BLaER1 treated with 17β-estradiol and CSF1 and Interleukin-3, amounts not matched to agents 10 nM and 100 nM (cell line): ENCODE data around the gene PRMT3.
A peak's percentile ranks its signal among the peaks of the same experiment; 100 is the strongest.
"Not testable (repeated sequence)": the region's sequence is repeated elsewhere in the genome, so short reads cannot be mapped to it uniquely, and the experiment has no call there.

Experiments used
- H3K27ac ChIP-seq, 11 experiments: shearing (Covaris generic); formaldehyde crosslinking; 2 replicates each; pipeline ENCODE4 v1.8.1; 2022
- H3K27me3 ChIP-seq, 11 experiments: shearing (Covaris generic); formaldehyde crosslinking; 2 replicates each; pipeline ENCODE4 v1.8.1; 2022
- H3K36me3 ChIP-seq, 11 experiments: shearing (Covaris generic); formaldehyde crosslinking; 2 replicates each; pipeline ENCODE4 v1.8.1; 2022
- H3K4me1 ChIP-seq, 10 experiments: shearing (Covaris generic); formaldehyde crosslinking; 2 replicates each; pipeline ENCODE4 v1.8.1; 2022
- H3K4me2 ChIP-seq, 11 experiments: shearing (Covaris generic); formaldehyde crosslinking; 2 replicates each; pipeline ENCODE4 v1.8.1; 2022
- H3K4me3 ChIP-seq, 10 experiments: shearing (Covaris generic); formaldehyde crosslinking; 2 replicates each; pipeline ENCODE4 v1.8.1; 2022
- H3K9ac ChIP-seq, 11 experiments: shearing (Covaris generic); formaldehyde crosslinking; 2 replicates each; pipeline ENCODE4 v1.8.1; 2022
- H3K9me3 ChIP-seq, 11 experiments: shearing (Covaris generic); formaldehyde crosslinking; replicated peaks in 1 of 11; 2 replicates each; pipeline ENCODE4 v1.8.1; 2022
- H4K20me1 ChIP-seq, 11 experiments: shearing (Covaris generic); formaldehyde crosslinking; 2 replicates each; pipeline ENCODE4 v1.8.1; 2022
- Cebpa-rat ChIP-seq, 11 experiments: shearing (Covaris generic); IDR thresholded peaks; 2 replicates each; pipeline ENCODE4 v1.8.1; 2022

PRMT3 gene

GRCh38 chr11:20457934-20458680 lies 70.6 kb downstream of the PRMT3 start:
- Histone ChIP-seq H3K4me3 (no peak overlapping the region), H3K9ac (no peak overlapping the region), H3K4me1 (no peaks in the 10 kb centered on the region), H3K27ac (no peak overlapping the region), H3K36me3 (peaks cover 29 to 77% (median 48%) of the 10 kb centered on the region in 11 experiments), H3K4me2 (no peak overlapping the region), H4K20me1 (0 out of 22 replicates have a peak, but pooled peaks cover 0 to 4% (median 0%) of the 10 kb centered on the region in 11 experiments), H3K9me3 (no peaks in the 10 kb centered on the region), H3K27me3 (no peaks in the 10 kb centered on the region)
- TF ChIP-seq Cebpa-rat (IDR thresholded peaks at IDR 0.05): no peak

GRCh38 chr11:20458905-20459632 lies 71.6 kb downstream of the PRMT3 start:
- Histone ChIP-seq H3K9me3 (no peaks in the 10 kb centered on the region), H3K4me2 (no peak overlapping the region), H3K9ac (no peak overlapping the region), H3K4me1 (no peaks in the 10 kb centered on the region), H3K36me3 (peaks cover 20 to 77% (median 48%) of the 10 kb centered on the region in 11 experiments), H3K27me3 (no peaks in the 10 kb centered on the region), H3K4me3 (no peak overlapping the region), H4K20me1 (0 out of 22 replicates have a peak, but pooled peaks cover 0 to 4% (median 0%) of the 10 kb centered on the region in 11 experiments), H3K27ac (no peak overlapping the region)
- TF ChIP-seq Cebpa-rat (IDR thresholded peaks at IDR 0.05): no peak

GRCh38 chr11:20459865-20460264 lies 72.3 kb downstream of the PRMT3 start:
- Histone ChIP-seq H3K9ac (no peak overlapping the region), H3K9me3 (no peaks in the 10 kb centered on the region), H3K27ac (no peak overlapping the region), H3K4me3 (no peak overlapping the region), H3K4me2 (no peak overlapping the region), H3K4me1 (no peaks in the 10 kb centered on the region), H3K27me3 (no peaks in the 10 kb centered on the region), H4K20me1 (0 out of 22 replicates have a peak, but pooled peaks cover 0 to 4% (median 0%) of the 10 kb centered on the region in 11 experiments), H3K36me3 (peaks cover 24 to 77% (median 49%) of the 10 kb centered on the region in 11 experiments)
- no peak for TF ChIP-seq Cebpa-rat (IDR thresholded peaks at IDR 0.05)

- no peaks in the 10 kb centered on the region for H3K27me3 ChIP-seq
- no peak overlapping the region for H3K9ac ChIP-seq
- no peak overlapping the region for H3K4me2 ChIP-seq
- no peak overlapping the region for H3K27ac ChIP-seq
- peaks cover 29 to 90% (median 61%) of the 10 kb centered on the region in 11 experiments for H3K36me3 ChIP-seq
- H4K20me1 ChIP-seq: 0 out of 22 replicates have a peak, but pooled peaks cover 0 to 4% (median 0%) of the 10 kb centered on the region in 11 experiments
- TF ChIP-seq Cebpa-rat (IDR thresholded peaks at IDR 0.05): no peak
- H3K4me1 ChIP-seq: no peaks in the 10 kb centered on the region
- no peaks in the 10 kb centered on the region for H3K9me3 ChIP-seq
- no peak overlapping the region for H3K4me3 ChIP-seq
Measured at GRCh38 chr11:20464518-20464917, 77.0 kb downstream of the PRMT3 start.

GRCh38 chr11:20467487-20468185 lies 80.1 kb downstream of the PRMT3 start:
- H3K9ac ChIP-seq: no peak overlapping the region
- no peaks in the 10 kb centered on the region for H4K20me1 ChIP-seq
- no peak overlapping the region for H3K27ac ChIP-seq
- peaks cover 38 to 89% (median 67%) of the 10 kb centered on the region in 11 experiments for H3K36me3 ChIP-seq
- H3K9me3 ChIP-seq: peaks cover 7 to 12% (median 9%) of the 10 kb centered on the region in 11 experiments; a peak in 21 of 22 replicates
- no peaks in the 10 kb centered on the region for H3K27me3 ChIP-seq
- TF ChIP-seq Cebpa-rat (IDR thresholded peaks at IDR 0.05): no peak
- no peak overlapping the region for H3K4me2 ChIP-seq
- H3K4me1 ChIP-seq: no peaks in the 10 kb centered on the region
- H3K4me3 ChIP-seq: no peak overlapping the region

- Histone ChIP-seq H3K4me3 (no peak overlapping the region), H3K36me3 (peaks cover 40 to 82% (median 58%) of the 10 kb centered on the region in 11 experiments), H3K9ac (no peak overlapping the region), H3K9me3 (peaks cover 7 to 12% (median 9%) of the 10 kb centered on the region in 11 experiments; a peak in 21 of 22 replicates), H3K27me3 (no peaks in the 10 kb centered on the region), H3K4me1 (peaks cover 0 to 20% (median 4%) of the 10 kb centered on the region in 10 experiments; a peak in 11 of 20 replicates), H4K20me1 (peaks cover 0 to 10% (median 0%) of the 10 kb centered on the region in 11 experiments; a peak in 4 of 22 replicates), H3K4me2 (no peak overlapping the region), H3K27ac (no peak overlapping the region)
- TF ChIP-seq Cebpa-rat (IDR thresholded peaks at IDR 0.05): no peak
Measured at GRCh38 chr11:20470348-20470747, 82.8 kb downstream of the PRMT3 start.

GRCh38 chr11:20471929-20472328 lies 84.4 kb downstream of the PRMT3 start:
- not testable (repeated sequence) for H3K27ac ChIP-seq, H3K27me3 ChIP-seq, H3K4me2 ChIP-seq, H3K4me3 ChIP-seq, H3K9ac ChIP-seq
- Histone ChIP-seq H3K36me3 (peaks cover 30 to 84% (median 53%) of the 10 kb centered on the region in 11 experiments), H3K4me1 (peaks cover 0 to 35% (median 4%) of the 10 kb centered on the region in 10 experiments; a peak in 11 of 20 replicates), H4K20me1 (peaks cover 0 to 10% (median 0%) of the 10 kb centered on the region in 11 experiments; a peak in 4 of 22 replicates), H3K9me3 (peaks cover 7 to 12% (median 9%) of the 10 kb centered on the region in 11 experiments; a peak in 21 of 22 replicates)

GRCh38 chr11:20474176-20474881 lies 86.8 kb downstream of the PRMT3 start:
- Histone ChIP-seq H3K4me3 (no peak overlapping the region), H3K4me1 (peaks cover 0 to 45% (median 4%) of the 10 kb centered on the region in 10 experiments; a peak in 11 of 20 replicates), H3K4me2 (peak overlapping the region in 5 of 11 experiments; percentile 3 to 77 (median 48); a peak in 9 of 22 replicates), H4K20me1 (peaks cover 0 to 10% (median 0%) of the 10 kb centered on the region in 11 experiments; a peak in 4 of 22 replicates), H3K36me3 (peaks cover 12 to 79% (median 58%) of the 10 kb centered on the region in 11 experiments; a peak in 21 of 22 replicates), H3K27me3 (no peaks in the 10 kb centered on the region), H3K9me3 (peaks cover 7 to 12% (median 9%) of the 10 kb centered on the region in 11 experiments; a peak in 21 of 22 replicates), H3K9ac (no peak overlapping the region), H3K27ac (peak overlapping the region in 4 of 11 experiments; percentile 14 to 62 (median 31); a peak in 7 of 22 replicates)
- TF ChIP-seq Cebpa-rat (IDR thresholded peaks at IDR 0.05): no peak
